Caco-2 (cell line): ENCODE results near the gene SLC16A6. TPM values are rescaled to one million over a fixed set of nuclear protein-coding genes. Genes with fewer than 3 reads are reported as not detected.
"Not testable (repeated sequence)": the region's sequence is repeated elsewhere in the genome, so short reads cannot be mapped to it uniquely, and the experiment has no call there.

Experiments used
- BruUV-seq: library from RNA; stranded (reverse); fragments of 400-500 nt; replicated peaks from 2 replicates; lab custom pipeline; 2021; lab: Mats Ljungman, UMichigan
- CTCF ChIA-PET: fragments of 300-600 bp; sonication (Branson Sonifier 250); formaldehyde crosslinking; loops from one replicate; lab custom pipeline; 2022; ENCODE audit warnings: antibody characterized with exemption; lab: Charles Lee
- POLR2A ChIA-PET: fragments of 300-600 bp; sonication (Branson Sonifier 250); formaldehyde crosslinking; loops from one replicate; lab custom pipeline; 2022; ENCODE audit warnings: antibody characterized with exemption; lab: Charles Lee
- DNase-seq, 2 experiments: peaks; one replicate each; pipeline versions ENCODE4 v3.0.0 to v3.0.0-alpha.2; 2020 to 2022
- H3K27me3 ChIP-seq: replicated peaks from 2 replicates; pipeline ENCODE4 v1.6.0; 2011; ENCODE audit warnings: low read length; ENCODE audit not compliant: control insufficient read depth, insufficient read depth
- H3K36me3 ChIP-seq: 2 replicates; pipeline ENCODE4 v1.5.1; 2011; ENCODE audit warnings: low read length; ENCODE audit not compliant: control insufficient read depth, insufficient read depth
- H3K4me1 ChIP-seq: fragments of 250-450 bp; sonication (Bioruptor Pico); 2 replicates; pipeline ENCODE4 v1.5.1; 2020; ENCODE audit warnings: mild to moderate bottlenecking
- H3K4me3 ChIP-seq: 2 replicates; pipeline ENCODE4 v1.5.1; 2011; ENCODE audit warnings: low read depth, mild to moderate bottlenecking, control low read depth, low read length
- H3K9me3 ChIP-seq: fragments of 250-450 bp; sonication (Bioruptor Pico); 2 replicates; pipeline ENCODE4 v1.5.1; 2020; ENCODE audit warnings: mild to moderate bottlenecking, moderate library complexity
- H3K27ac Mint-ChIP-seq: one replicate; pipeline ENCODE4 v1.8.0; 2022; ENCODE audit warnings: mixed read lengths; ENCODE audit not compliant: unreplicated experiment
- H3K27me3 Mint-ChIP-seq: one replicate; pipeline ENCODE4 v1.8.0; 2022; ENCODE audit warnings: mixed read lengths; ENCODE audit not compliant: insufficient read depth, unreplicated experiment
- H3K36me3 Mint-ChIP-seq: one replicate; pipeline ENCODE4 v1.8.0; 2022; ENCODE audit warnings: mild to moderate bottlenecking, mixed read lengths; ENCODE audit not compliant: insufficient read depth, unreplicated experiment
- H3K4me1 Mint-ChIP-seq: one replicate; pipeline ENCODE4 v1.8.0; 2022; ENCODE audit warnings: low read depth, mixed read lengths; ENCODE audit not compliant: unreplicated experiment
- H3K4me3 Mint-ChIP-seq: one replicate; pipeline ENCODE4 v1.8.0; 2022; ENCODE audit warnings: mild to moderate bottlenecking, moderate library complexity, mixed read lengths; ENCODE audit not compliant: unreplicated experiment
- H3K9me3 Mint-ChIP-seq: one replicate; pipeline ENCODE4 v1.8.0; 2022; ENCODE audit warnings: mixed read lengths; ENCODE audit not compliant: unreplicated experiment
- CTCF ChIP-seq, 2 experiments: fragments of 200-600 bp in 1 of 2; IDR thresholded peaks; 1 replicate in 1 of 2; 2 replicates in 1 of 2; pipeline versions ENCODE4 v1.5.1 to v1.8.0; 2011 to 2022; ENCODE audit warnings: antibody characterized with exemption in 1 of 2, control low read depth in 1 of 2, inconsistent platforms in 1 of 2, low read depth in 1 of 2, low read length in 1 of 2, mild to moderate bottlenecking in 1 of 2, moderate library complexity in 1 of 2; ENCODE audit not compliant: insufficient read depth in 1 of 2, severe bottlenecking in 1 of 2, unreplicated experiment in 1 of 2
- intact Hi-C: fragments of 100-400 bp; cut with micrococcal nuclease; formaldehyde crosslinking; loops from one replicate; pipeline ENCODE4 v1.10.0; 2022; ENCODE audit not compliant: unreplicated experiment
- total RNA-seq: library from RNA; stranded (reverse); gene quantifications from 2 replicates; pipeline ENCODE4 v1.2.3, GENCODE V29; 2022

SLC16A6 gene
- total RNA-seq, 1 experiment from 2014 or later = 1.0 TPM

- no peaks in the 10 kb centered on the region for H3K36me3 Mint-ChIP-seq
- ChIA-PET CTCF (no interaction called here), POLR2A (no interaction called here)
- TF ChIP-seq CTCF (IDR thresholded peaks at IDR 0.05; ENCODE audit: insufficient read depth in 1 of 2, low read depth in 1 of 2, low read length in 1 of 2, severe bottlenecking in 1 of 2, unreplicated experiment in 1 of 2) = no peak
- no peaks in the 10 kb centered on the region for H3K4me1 ChIP-seq
- H3K4me3 Mint-ChIP-seq = no peak overlapping the region
- peaks cover 11% of the 10 kb centered on the region for H3K4me1 Mint-ChIP-seq
- H3K36me3 ChIP-seq = no peaks in the 10 kb centered on the region
- H3K27me3 ChIP-seq = no peaks in the 10 kb centered on the region
- no TSS peak for BruUV-seq
- no peaks in the 10 kb centered on the region for H3K9me3 Mint-ChIP-seq
- DNase-seq = no peak
- H3K27me3 Mint-ChIP-seq = no peaks in the 10 kb centered on the region
- H3K27ac Mint-ChIP-seq = no peak overlapping the region
- intact Hi-C loops = no loop called here
- H3K9me3 ChIP-seq = no peaks in the 10 kb centered on the region
- H3K4me3 ChIP-seq = no peak overlapping the region
These were observed 24.1 kb upstream of the SLC16A6 start for GRCh38 chr17:68314916-68315535.

GRCh38 chr17:68310152-68310551 is 19.2 kb upstream of the SLC16A6 start:
- intact Hi-C loops = no loop called here
- Mint-ChIP-seq H3K27me3 (no peaks in the 10 kb centered on the region), H3K4me1 (no peaks in the 10 kb centered on the region), H3K27ac (no peak overlapping the region), H3K36me3 (peaks cover 4% of the 10 kb centered on the region), H3K4me3 (no peak overlapping the region), H3K9me3 (no peaks in the 10 kb centered on the region)
- no peak for TF ChIP-seq CTCF (IDR thresholded peaks at IDR 0.05; ENCODE audit: insufficient read depth in 1 of 2, low read depth in 1 of 2, low read length in 1 of 2, severe bottlenecking in 1 of 2, unreplicated experiment in 1 of 2)
- no TSS peak for BruUV-seq
- POLR2A ChIA-PET = no interaction called here
- H3K9me3 ChIP-seq = no peaks in the 10 kb centered on the region
- H3K27me3 ChIP-seq = no peaks in the 10 kb centered on the region
- CTCF ChIA-PET = no interaction called here
- no peak for DNase-seq
- H3K36me3 ChIP-seq = no peaks in the 10 kb centered on the region
- H3K4me3 ChIP-seq = no peak overlapping the region
- H3K4me1 ChIP-seq = no peaks in the 10 kb centered on the region

- H3K27ac Mint-ChIP-seq, POLR2A ChIA-PET, H3K27me3 Mint-ChIP-seq, H3K4me3 Mint-ChIP-seq, BruUV-seq, H3K36me3 ChIP-seq, H3K9me3 ChIP-seq, H3K4me1 ChIP-seq, H3K4me3 ChIP-seq, intact Hi-C loops, H3K36me3 Mint-ChIP-seq, CTCF ChIA-PET, DNase-seq, H3K4me1 Mint-ChIP-seq, H3K27me3 ChIP-seq, H3K9me3 Mint-ChIP-seq: not testable (repeated sequence)
These were observed 18.2 kb upstream of the SLC16A6 start for GRCh38 chr17:68309066-68309670.

GRCh38 chr17:68308486-68308885 is 17.6 kb upstream of the SLC16A6 start:
- not testable (repeated sequence) for BruUV-seq

More at GRCh38 chr17:68308486-68308885, 17.6 kb upstream of the SLC16A6 start:
- DNase-seq, H3K27ac Mint-ChIP-seq, H3K9me3 Mint-ChIP-seq, H3K27me3 ChIP-seq, POLR2A ChIA-PET, CTCF ChIA-PET, H3K4me1 Mint-ChIP-seq, H3K4me1 ChIP-seq, H3K36me3 ChIP-seq, H3K4me3 Mint-ChIP-seq, intact Hi-C loops, H3K36me3 Mint-ChIP-seq, H3K27me3 Mint-ChIP-seq, H3K4me3 ChIP-seq, H3K9me3 ChIP-seq: not testable (repeated sequence)
